Trophoblast cell (in vitro differentiated cells and primary cell): ENCODE data around the gene KCNB1.
A peak's percentile ranks its signal among the peaks of the same experiment; 100 is the strongest.

Source experiments
- DNase-seq, 2 donors: peaks; one replicate each; pipeline ENCODE4 v3.0.0-alpha.2; 2016
- H2AFZ ChIP-seq: 2 replicates; pipeline ENCODE4 v1.6.1; 2013; ENCODE audit warnings: low read length, moderate library complexity, mild to moderate bottlenecking; ENCODE audit not compliant: insufficient read depth, poor library complexity
- H2AK5ac ChIP-seq: 2 replicates; pipeline ENCODE4 v1.6.1; 2013; ENCODE audit warnings: mild to moderate bottlenecking, low read length
- H2BK120ac ChIP-seq: 2 replicates; pipeline ENCODE4 v1.6.1; 2013; ENCODE audit warnings: low read length, mild to moderate bottlenecking, moderate library complexity; ENCODE audit not compliant: insufficient read depth, poor library complexity
- H2BK12ac ChIP-seq: 2 replicates; pipeline ENCODE4 v1.6.1; 2013; ENCODE audit warnings: mild to moderate bottlenecking, low read length, moderate library complexity
- H2BK5ac ChIP-seq: 2 replicates; pipeline ENCODE4 v1.6.1; 2013; ENCODE audit warnings: low read length, low read depth, moderate library complexity, mild to moderate bottlenecking; ENCODE audit not compliant: poor library complexity
- H3K14ac ChIP-seq: 2 replicates; pipeline ENCODE4 v1.6.1; 2013; ENCODE audit warnings: mild to moderate bottlenecking, low read length
- H3K18ac ChIP-seq: 2 replicates; pipeline ENCODE4 v1.6.1; 2013; ENCODE audit warnings: mild to moderate bottlenecking, low read length
- H3K23ac ChIP-seq: 2 replicates; pipeline ENCODE4 v1.6.1; 2013; ENCODE audit warnings: low read length
- H3K27ac ChIP-seq: 2 replicates; pipeline ENCODE4 v1.5.1; 2013; ENCODE audit warnings: low read depth, mild to moderate bottlenecking, inconsistent platforms, low read length, moderate library complexity
- H3K27me3 ChIP-seq: 2 replicates; pipeline ENCODE4 v1.6.1; 2013; ENCODE audit warnings: inconsistent platforms, mild to moderate bottlenecking, low read length, moderate library complexity; ENCODE audit not compliant: insufficient read depth
- H3K36me3 ChIP-seq, 2 experiments: 1 replicate in 1 of 2; 2 replicates in 1 of 2; pipeline ENCODE4 v1.6.1; 2013; ENCODE audit warnings: low read length in 2 of 2, mild to moderate bottlenecking in 2 of 2, moderate library complexity in 1 of 2; ENCODE audit not compliant: insufficient read depth in 2 of 2, control insufficient read depth in 1 of 2
- H3K4ac ChIP-seq: 2 replicates; pipeline ENCODE4 v1.6.1; 2013; ENCODE audit warnings: low read depth, mild to moderate bottlenecking, low read length, moderate library complexity
- H3K4me1 ChIP-seq, 2 experiments: 1 replicate in 1 of 2; 2 replicates in 1 of 2; pipeline ENCODE4 v1.6.1; 2013; ENCODE audit warnings: low read length in 2 of 2, mild to moderate bottlenecking in 2 of 2, moderate library complexity in 1 of 2; ENCODE audit not compliant: insufficient read depth in 2 of 2, control insufficient read depth in 1 of 2
- H3K4me2 ChIP-seq: 2 replicates; pipeline ENCODE4 v1.6.1; 2013; ENCODE audit warnings: inconsistent platforms, mild to moderate bottlenecking, low read length, moderate library complexity
- H3K4me3 ChIP-seq: 2 replicates; pipeline ENCODE4 v1.5.1; 2013; ENCODE audit warnings: mild to moderate bottlenecking, low read depth, low read length, inconsistent platforms
- H3K79me1 ChIP-seq: one replicate; pipeline ENCODE4 v1.6.1; 2013; ENCODE audit warnings: low read length
- H3K79me2 ChIP-seq: 2 replicates; pipeline ENCODE4 v1.6.1; 2013; ENCODE audit warnings: low read length, mild to moderate bottlenecking; ENCODE audit not compliant: control insufficient read depth, insufficient read depth, poor library complexity
- H3K9ac ChIP-seq: 2 replicates; pipeline ENCODE4 v1.6.1; 2013; ENCODE audit warnings: mild to moderate bottlenecking, low read length
- H3K9me3 ChIP-seq: 2 replicates; pipeline ENCODE4 v1.6.1; 2013; ENCODE audit warnings: low read depth, mild to moderate bottlenecking, control low read depth, inconsistent platforms, low read length; ENCODE audit not compliant: insufficient read depth
- H4K12ac ChIP-seq: 2 replicates; pipeline ENCODE4 v1.6.1; 2013; ENCODE audit warnings: low read depth, mild to moderate bottlenecking, low read length, moderate library complexity
- H4K8ac ChIP-seq: 2 replicates; pipeline ENCODE4 v1.6.1; 2013; ENCODE audit warnings: low read depth, mild to moderate bottlenecking, low read length, moderate library complexity
- H4K91ac ChIP-seq: one replicate; pipeline ENCODE4 v1.6.1; 2013; ENCODE audit warnings: low read depth, mild to moderate bottlenecking, low read length, moderate library complexity
- WGBS: extraction: QIAGEN DNeasy Blood & Tissue Kit; methylation state at CpG from one replicate; pipeline ENCODE4 v1.1.7; 2013; ENCODE audit warnings: missing lambda C conversion rate; ENCODE audit not compliant: insufficient read length, insufficient coverage; ENCODE audit errors: extremely low coverage; 5-methylcytosine and 5-hydroxymethylcytosine counted together

KCNB1 gene

DNA sequence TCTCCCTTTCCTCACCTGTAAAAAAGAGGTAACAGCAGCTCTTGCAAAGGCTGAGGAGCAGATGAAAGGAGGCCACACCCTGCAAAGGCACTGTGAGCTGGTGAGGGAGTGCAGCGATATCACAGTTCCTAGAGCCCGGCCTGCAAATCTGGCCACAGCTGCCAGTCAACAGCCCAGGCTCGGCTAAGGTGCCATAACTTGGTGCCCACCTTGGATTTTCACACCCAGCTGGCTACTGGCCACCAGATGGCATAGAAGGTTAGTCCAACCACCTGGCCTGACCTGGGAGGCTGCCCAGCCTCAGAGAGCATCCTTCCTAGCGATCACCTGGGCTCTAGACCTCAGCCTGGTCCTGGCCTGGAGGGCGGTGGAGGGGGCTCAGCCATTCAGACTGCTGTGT, 46.8 kb downstream of the KCNB1 start:
- Histone ChIP-seq H3K27ac (no peak overlapping the region), H2AFZ (no peak overlapping the region), H3K27me3 (no peaks in the 10 kb centered on the region), H4K12ac (no peak overlapping the region), H3K18ac (no peak overlapping the region), H2AK5ac (no peak overlapping the region), H3K79me1 (no peaks in the 10 kb centered on the region), H2BK5ac (no peak overlapping the region), H3K9ac (no peak overlapping the region), H3K79me2 (no peaks in the 10 kb centered on the region), H2BK120ac (no peak overlapping the region), H3K4me3 (no peak overlapping the region), H2BK12ac (no peak overlapping the region), H4K91ac (no peak overlapping the region), H3K14ac (no peak overlapping the region), H4K8ac (no peak overlapping the region), H3K4me2 (no peak overlapping the region), H3K36me3 (no peaks in the 10 kb centered on the region), H3K4ac (no peak overlapping the region), H3K23ac (no peak overlapping the region), H3K9me3 (no peaks in the 10 kb centered on the region), H3K4me1 (no peaks in the 10 kb centered on the region)
- no CpG with 5 or more reads among the region's 5 CpGs for WGBS
- no peak for DNase-seq

DNA sequence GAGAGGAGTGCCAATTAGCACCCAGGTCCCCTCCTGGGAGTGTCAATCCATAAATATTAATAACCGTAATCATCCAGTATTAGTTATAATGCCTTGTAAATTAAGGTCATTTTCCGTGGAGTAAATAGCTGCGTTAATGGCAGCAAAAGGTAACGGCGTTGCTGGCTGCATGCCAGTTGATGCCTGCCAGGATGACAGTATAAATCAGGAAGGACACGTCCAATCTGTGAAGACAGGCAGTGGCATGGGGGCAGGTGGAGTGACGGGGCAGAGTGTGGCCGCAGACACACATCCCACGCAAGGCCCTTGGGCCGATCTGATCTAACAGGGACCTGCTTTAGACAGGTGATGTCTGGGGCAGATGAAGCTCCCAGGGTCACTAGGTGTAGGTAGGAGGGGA, 49.1 kb downstream of the KCNB1 start:
- H3K27me3 ChIP-seq: no peaks in the 10 kb centered on the region
- no peak overlapping the region for H4K12ac ChIP-seq
- no peak overlapping the region for H3K9ac ChIP-seq
- WGBS: no CpG with 5 or more reads among the region's 10 CpGs
- H3K14ac ChIP-seq: no peak overlapping the region
- no peaks in the 10 kb centered on the region for H3K9me3 ChIP-seq
- H3K79me1 ChIP-seq: no peaks in the 10 kb centered on the region
- H2BK12ac ChIP-seq: no peak overlapping the region
- no peak overlapping the region for H2BK120ac ChIP-seq
- no peak overlapping the region for H2AK5ac ChIP-seq
- no peaks in the 10 kb centered on the region for H3K4me1 ChIP-seq
- DNase-seq: no peak
- no peak overlapping the region for H3K4me2 ChIP-seq
- H3K4ac ChIP-seq: no peak overlapping the region
- H4K91ac ChIP-seq: no peak overlapping the region
- no peak overlapping the region for H3K23ac ChIP-seq
- no peak overlapping the region for H2BK5ac ChIP-seq
- H4K8ac ChIP-seq: no peak overlapping the region
- H3K18ac ChIP-seq: no peak overlapping the region
- H3K27ac ChIP-seq: no peak overlapping the region
- H3K79me2 ChIP-seq: no peaks in the 10 kb centered on the region
- no peak overlapping the region for H3K4me3 ChIP-seq
- no peaks in the 10 kb centered on the region for H3K36me3 ChIP-seq
- no peak overlapping the region for H2AFZ ChIP-seq

DNA sequence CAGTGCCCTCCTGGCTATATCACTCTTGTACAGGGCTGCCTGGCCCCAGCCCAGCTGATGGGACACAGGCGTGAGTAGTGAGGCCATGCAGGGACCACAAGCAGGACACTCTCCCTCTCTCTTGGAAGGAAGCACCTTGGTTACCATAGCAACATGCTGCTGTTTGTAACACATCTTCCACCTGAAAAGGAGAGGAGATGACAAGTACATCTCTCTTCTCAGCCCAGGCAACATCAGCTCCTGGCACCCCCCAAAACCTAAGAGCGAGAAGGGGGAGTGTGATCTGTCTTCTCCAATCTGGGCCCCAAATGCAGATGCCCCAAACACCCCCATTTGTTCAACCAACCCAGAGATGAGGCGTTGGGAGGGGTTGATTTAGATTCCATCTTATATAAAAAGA, 49.9 kb downstream of the KCNB1 start:
- H4K8ac ChIP-seq: no peak overlapping the region
- no peak overlapping the region for H3K14ac ChIP-seq
- H3K9ac ChIP-seq: no peak overlapping the region
- H3K4me2 ChIP-seq: no peak overlapping the region
- no peaks in the 10 kb centered on the region for H3K79me2 ChIP-seq
- H3K4me1 ChIP-seq: no peaks in the 10 kb centered on the region
- H2AK5ac ChIP-seq: no peak overlapping the region
- no peak overlapping the region for H3K4me3 ChIP-seq
- H3K9me3 ChIP-seq: no peaks in the 10 kb centered on the region
- no peak overlapping the region for H4K91ac ChIP-seq
- no peak overlapping the region for H3K4ac ChIP-seq
- no peak overlapping the region for H3K27ac ChIP-seq
- no peak overlapping the region for H2AFZ ChIP-seq
- H2BK5ac ChIP-seq: no peak overlapping the region
- WGBS: no CpG with 5 or more reads among the region's 3 CpGs
- H3K23ac ChIP-seq: no peak overlapping the region
- no peak overlapping the region for H2BK120ac ChIP-seq
- DNase-seq: no peak
- no peaks in the 10 kb centered on the region for H3K27me3 ChIP-seq
- no peak overlapping the region for H2BK12ac ChIP-seq
- no peak overlapping the region for H4K12ac ChIP-seq
- no peaks in the 10 kb centered on the region for H3K36me3 ChIP-seq
- no peaks in the 10 kb centered on the region for H3K79me1 ChIP-seq
- H3K18ac ChIP-seq: no peak overlapping the region

DNA sequence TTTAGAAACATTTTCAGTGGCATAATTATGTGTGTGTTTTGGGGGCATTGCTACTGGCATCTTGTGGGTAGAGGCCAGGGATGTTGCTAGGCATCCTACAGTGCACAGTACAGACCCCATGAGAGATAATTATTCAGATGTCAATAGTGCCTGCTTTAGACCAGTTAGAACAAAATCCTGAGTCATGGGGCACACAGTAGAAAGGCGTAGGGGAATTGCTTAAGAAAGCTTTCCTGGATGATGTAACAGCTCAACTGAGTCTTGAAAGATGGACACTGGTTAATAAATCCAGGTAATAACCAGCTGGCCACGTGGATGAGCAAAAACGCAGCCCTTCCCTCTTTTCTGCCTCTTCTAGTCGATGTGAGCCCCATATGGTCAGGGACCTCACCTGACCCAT, 51.1 kb downstream of the KCNB1 start:
- Histone ChIP-seq H3K4me2 (no peak overlapping the region), H4K12ac (no peak overlapping the region), H2BK5ac (no peak overlapping the region), H3K36me3 (no peaks in the 10 kb centered on the region), H2BK120ac (no peak overlapping the region), H3K4me1 (no peaks in the 10 kb centered on the region), H3K9ac (no peak overlapping the region), H3K27me3 (no peaks in the 10 kb centered on the region), H4K91ac (no peak overlapping the region), H3K4me3 (no peak overlapping the region), H3K9me3 (no peaks in the 10 kb centered on the region), H2AK5ac (no peak overlapping the region), H3K27ac (no peak overlapping the region), H3K18ac (no peak overlapping the region), H3K79me2 (no peaks in the 10 kb centered on the region), H3K23ac (no peak overlapping the region), H3K79me1 (no peaks in the 10 kb centered on the region), H2AFZ (no peak overlapping the region), H4K8ac (no peak overlapping the region), H3K14ac (no peak overlapping the region), H3K4ac (no peak overlapping the region), H2BK12ac (no peak overlapping the region)
- peak in 1 of 2 donors; percentile 26 for DNase-seq
- WGBS: no CpG with 5 or more reads among the region's 4 CpGs
